NCI-H2171 (cell line): ENCODE measurements around the gene KRT27.
"Not testable (repeated sequence)": the region's sequence is repeated elsewhere in the genome, so short reads cannot be mapped to it uniquely, and the experiment has no call there.

Experiments used
- DNase-seq: peaks from one replicate; lab custom pipeline; 2025; lab: John Stamatoyannopoulos, UW

The KRT27 gene

GRCh38 chr17:40755231-40755630 is 27.1 kb downstream of the KRT27 start, which contains the start of gene KRT25:
Gene KRT25, minus strand, starts transcription at chr17:40755331. Its CDS starts 60 bp downstream, at chr17:40755271.
- DNase-seq = no peak

GRCh38 chr17:40753804-40754203 is 28.5 kb downstream of the KRT27 start:
- no peak for DNase-seq

GRCh38 chr17:40751065-40751464 is 31.3 kb downstream of the KRT27 start:
- no peak for DNase-seq

- DNase-seq = no peak
Measured at GRCh38 chr17:40750391-40750790, 32.0 kb downstream of the KRT27 start.

GRCh38 chr17:40748666-40749065 is 33.7 kb downstream of the KRT27 start:
- not testable (repeated sequence) for DNase-seq

- no peak for DNase-seq
Measured at GRCh38 chr17:40738553-40738952, 43.8 kb downstream of the KRT27 start.

GRCh38 chr17:40735016-40735415 is 47.3 kb downstream of the KRT27 start:
- DNase-seq = no peak

- DNase-seq = no peak
Measured at GRCh38 chr17:40734018-40734417, 48.3 kb downstream of the KRT27 start.

GRCh38 chr17:40730970-40731369 is 51.4 kb downstream of the KRT27 start:
- DNase-seq = no peak

GRCh38 chr17:40727447-40728231 is 54.7 kb downstream of the KRT27 start:
- DNase-seq = no peak

GRCh38 chr17:40726919-40727318 is 55.4 kb downstream of the KRT27 start:
- DNase-seq = no peak
